A549 (cell line): ENCODE results near the gene NHERF1.

ENCODE experiments used
- CBX2 ChIP-seq: fragments of 200-600 bp; sonication (generic); IDR thresholded peaks from 2 replicates; pipeline ENCODE4 v1.6.1; 2016; ENCODE audit warnings: low read depth, mild to moderate bottlenecking, borderline replicate concordance
- HDAC2 ChIP-seq: fragments of 200-600 bp; sonication (generic); IDR thresholded peaks from 2 replicates; pipeline ENCODE4 v1.6.1; 2016
- KDM5A ChIP-seq: fragments of 200-600 bp; sonication (generic); IDR thresholded peaks from 2 replicates; pipeline ENCODE4 v1.6.1; 2016; ENCODE audit warnings: antibody characterized with exemption, mild to moderate bottlenecking
- POLR2A ChIP-seq: IDR thresholded peaks from 2 replicates; pipeline ENCODE4 v1.6.1; 2012; ENCODE audit warnings: mild to moderate bottlenecking, low read length
- TF ChIP-seq, protein P1 (sequence below): IDR thresholded peaks from 2 replicates; pipeline ENCODE4 v1.6.1; 2012

DNA sequence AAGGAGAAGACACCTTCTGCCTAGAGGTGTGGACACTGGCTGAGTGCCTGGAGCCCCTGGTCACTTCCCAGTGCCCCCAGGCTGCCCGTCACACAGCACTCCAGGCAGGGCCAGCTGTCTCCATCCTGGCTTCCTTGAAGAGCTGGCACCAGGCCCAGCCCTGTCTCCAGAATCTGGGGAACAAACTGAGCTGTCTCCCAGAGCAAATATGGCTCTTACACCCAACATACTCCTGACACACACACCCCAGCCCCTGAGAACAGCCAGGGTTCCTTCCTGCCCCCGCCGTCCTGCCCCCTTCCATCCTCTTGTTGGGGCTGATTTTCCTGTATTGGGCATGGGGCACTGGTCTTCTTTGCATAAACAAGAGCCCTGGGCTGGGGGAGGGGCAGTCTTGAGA, 9.1 kb downstream of the NHERF1 start:
- TF ChIP-seq POLR2A = no peak
- TF ChIP-seq, protein P1, sequence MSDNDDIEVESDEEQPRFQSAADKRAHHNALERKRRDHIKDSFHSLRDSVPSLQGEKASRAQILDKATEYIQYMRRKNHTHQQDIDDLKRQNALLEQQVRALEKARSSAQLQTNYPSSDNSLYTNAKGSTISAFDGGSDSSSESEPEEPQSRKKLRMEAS = no peak
- TF ChIP-seq CBX2 = no peak
- no peak for TF ChIP-seq HDAC2
- no peak for TF ChIP-seq KDM5A
